DMS153 treated with DMSO at 0.1 percent for 48 hours (cell line): ENCODE measurements around the gene MPST.

Source experiments
- DNase-seq: peaks from one replicate; lab custom pipeline; 2025; ENCODE audit not compliant: unreplicated experiment; lab: John Stamatoyannopoulos, UW

MPST gene

DNA sequence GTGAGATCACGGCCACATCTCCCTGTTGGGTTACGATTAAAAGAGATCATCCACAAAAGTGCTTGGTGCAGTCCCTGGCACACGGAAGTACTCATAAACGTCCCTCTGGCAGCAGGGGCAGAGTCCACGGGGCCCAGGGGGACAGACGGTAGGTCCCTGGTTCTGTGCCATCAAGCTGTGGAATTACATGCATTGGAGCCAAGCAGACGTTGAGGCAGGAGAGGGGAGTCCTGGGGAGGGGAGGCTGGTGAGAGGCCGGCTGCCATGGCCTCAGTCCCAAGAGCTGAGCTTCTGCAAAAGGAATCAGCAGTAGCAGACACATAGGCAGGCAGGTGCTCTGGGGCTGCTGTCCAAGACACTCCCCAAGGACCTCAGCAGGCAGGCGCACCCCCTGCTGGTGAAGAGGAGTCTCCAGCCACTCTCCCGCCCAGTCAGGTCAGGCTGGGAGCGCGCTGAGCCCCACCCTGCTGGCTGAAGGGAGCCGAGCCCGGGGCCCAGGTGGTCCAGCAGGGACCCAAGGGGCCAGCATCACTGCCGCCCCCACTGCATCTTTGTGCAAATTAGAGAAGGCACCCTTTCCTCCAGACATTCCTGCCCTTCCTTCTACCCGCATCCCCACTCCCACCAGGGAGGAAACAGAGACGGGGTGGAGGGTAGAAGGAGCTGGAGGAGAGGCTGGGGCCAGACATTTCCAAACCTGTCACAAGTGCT is 24.4 kb downstream of the MPST start:
- DNase-seq: peak; percentile 71

DNA sequence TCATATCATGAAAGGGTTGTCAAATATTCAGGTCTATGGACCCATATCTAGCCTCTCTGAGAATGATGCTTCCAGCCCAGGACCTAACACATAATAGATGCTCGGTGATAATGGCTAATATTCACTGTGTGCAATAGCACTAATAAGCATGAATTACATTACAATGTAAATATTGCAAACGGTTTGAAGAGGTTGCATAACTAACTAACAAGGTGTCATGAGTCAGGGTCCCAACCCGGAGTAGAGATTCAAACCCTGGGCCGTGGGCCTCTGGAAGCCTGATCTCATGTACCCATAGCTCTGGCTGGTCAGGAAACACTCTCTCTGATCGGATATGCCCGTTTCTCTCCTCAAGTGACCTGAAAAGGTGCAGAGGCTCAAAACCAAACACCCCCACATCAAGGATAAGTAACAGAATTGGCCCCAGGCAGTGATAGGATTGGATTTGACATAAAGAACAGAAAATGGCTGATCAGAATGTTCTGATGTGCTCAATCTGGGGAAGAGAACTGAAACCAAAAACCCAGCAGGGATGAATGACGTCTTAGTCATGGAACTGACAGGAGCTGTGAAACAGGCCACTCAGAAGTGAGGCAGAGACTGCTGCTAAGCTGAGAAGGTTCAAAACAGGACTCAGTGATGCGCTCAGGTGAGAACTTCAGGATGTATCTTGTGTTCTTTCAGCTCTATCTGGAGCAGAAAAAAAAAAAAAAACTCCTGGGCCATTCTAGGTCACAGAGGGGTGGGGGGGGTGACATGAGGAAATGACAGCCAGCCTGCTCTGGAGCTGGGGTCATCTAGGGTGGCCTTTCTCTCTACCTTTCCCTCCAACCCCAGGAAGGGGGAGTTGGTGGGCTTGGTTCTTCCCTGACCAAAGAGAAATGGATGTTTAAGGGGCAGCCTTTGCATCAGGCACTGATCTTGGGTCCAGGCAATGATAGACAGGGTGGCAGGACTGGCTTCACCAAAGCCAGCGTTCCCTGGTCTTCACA is 25.4 kb downstream of the MPST start:
- no peak for DNase-seq

GRCh38 chr22:37045958-37046357 is 26.4 kb downstream of the MPST start:
- DNase-seq: no peak

- DNase-seq: no peak
Observed at GRCh38 chr22:37046589-37046988, 27.0 kb downstream of the MPST start.

- DNase-seq: no peak
Observed at GRCh38 chr22:37047006-37047405, 27.5 kb downstream of the MPST start.

DNA sequence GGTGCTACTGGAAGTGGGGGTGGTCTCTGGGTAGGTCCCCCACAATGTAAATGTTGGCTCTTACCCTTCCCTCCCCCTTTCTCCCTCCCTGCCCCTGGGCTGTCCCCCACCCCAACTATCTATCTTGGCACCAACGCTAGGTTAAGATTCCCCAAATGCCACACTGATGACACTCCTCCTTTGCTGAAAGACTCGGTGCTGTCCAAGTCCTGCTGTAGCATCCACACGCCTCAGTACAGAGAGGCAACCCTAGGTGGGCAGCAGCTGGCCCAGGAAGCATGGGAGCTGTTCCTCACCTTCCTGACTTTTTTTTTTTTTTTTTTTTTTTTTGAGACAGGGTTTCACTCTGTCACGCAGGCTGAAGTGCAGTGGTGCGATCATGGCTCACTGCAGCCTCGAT is 28.6 kb downstream of the MPST start:
- no peak for DNase-seq

GRCh38 chr22:37049224-37049623 is 29.7 kb downstream of the MPST start:
- DNase-seq: no peak

GRCh38 chr22:37050913-37051312 is 31.4 kb downstream of the MPST start:
- no peak for DNase-seq

DNA sequence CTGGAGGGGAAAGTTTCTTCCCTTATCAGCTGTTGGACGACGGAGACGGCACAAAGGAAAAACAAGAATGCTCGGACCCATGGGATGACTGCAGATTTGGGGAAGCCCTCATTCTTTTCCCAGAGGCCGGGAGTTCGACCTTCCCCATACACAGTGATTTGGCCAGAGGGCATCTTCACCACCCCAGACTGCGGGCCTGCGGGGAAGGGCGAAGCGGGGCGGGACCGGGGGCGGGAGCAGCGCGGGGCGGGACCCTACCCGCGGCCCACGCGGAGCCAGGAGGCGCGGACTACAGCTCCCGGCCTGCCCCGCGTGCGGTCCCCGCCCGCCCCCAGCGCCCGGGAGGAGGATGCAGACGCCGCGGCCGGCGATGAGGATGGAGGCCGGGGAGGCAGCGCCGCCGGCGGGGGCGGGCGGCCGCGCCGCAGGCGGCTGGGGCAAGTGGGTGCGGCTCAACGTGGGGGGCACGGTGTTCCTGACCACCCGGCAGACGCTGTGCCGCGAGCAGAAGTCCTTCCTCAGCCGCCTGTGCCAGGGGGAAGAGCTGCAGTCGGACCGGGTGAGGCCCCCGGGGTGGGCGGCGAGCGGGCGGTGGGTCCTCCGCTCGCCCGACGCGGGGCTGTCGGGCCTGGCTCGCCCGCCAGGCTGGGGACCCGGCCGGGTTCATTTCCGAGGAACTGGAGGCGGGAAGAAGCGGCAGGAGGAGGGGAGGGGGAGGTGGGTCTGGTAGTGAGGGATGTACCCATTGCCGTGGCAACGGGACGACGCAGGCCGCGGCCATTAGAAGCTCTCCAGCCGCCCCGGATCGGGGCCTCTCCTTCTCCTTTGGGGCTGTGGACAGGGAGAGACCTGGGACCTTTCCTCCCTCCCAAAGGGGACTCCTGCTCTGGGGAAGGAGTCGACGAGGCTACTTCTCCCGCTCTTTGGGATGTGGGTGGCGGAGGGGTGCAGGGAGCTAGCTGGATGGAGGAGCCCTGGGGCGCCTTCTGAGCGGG is 32.1 kb downstream of the MPST start, which contains the start of gene KCTD17:
Gene KCTD17 (plus strand): TSS at position 352 of the 995 bp plus-strand sequence. CDS start 19 bp downstream, at position 371.
- peak; percentile 32 for DNase-seq

DNA sequence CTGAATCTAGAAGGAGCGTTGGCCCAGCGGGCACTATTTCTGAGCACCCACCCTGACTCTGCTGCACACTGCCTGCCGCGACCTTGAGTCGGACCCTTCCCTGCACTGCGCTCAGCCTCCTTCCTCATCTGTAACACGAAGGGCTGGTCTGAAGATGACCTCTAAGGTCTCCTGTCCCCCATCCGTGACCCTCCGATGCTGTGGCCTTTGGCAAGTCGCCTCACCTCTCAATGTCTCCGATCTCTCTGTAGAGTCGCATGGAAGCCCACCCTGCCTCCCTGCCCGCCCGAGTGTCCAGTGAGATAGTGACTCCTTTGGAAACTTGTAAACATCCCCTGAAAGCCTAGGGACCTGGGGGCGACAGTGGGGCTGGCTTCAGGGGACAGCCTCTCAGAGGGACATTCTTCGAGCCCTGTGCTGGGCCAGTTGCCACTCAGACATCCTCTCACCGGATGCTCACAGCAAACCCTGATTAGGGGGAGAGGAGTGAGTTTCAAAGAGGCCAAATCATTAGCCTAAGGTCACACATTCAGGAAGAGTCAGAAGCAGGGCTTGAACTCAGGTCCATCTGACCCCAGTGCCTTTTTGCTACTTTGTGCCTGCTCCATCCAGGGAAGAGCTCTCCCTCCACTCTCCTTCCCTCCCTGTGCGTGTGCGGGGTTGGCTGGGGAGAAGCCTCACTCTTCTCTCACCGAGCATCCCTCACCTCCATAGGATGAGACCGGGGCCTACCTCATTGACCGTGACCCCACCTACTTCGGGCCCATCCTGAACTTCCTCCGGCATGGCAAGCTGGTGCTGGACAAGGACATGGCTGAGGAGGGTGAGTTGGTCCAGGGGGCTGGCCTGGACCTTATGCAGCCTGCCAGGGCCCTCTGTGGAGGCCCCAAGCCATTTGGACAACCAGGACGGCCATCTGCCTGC is 33.1 kb downstream of the MPST start:
- no peak for DNase-seq

DNA sequence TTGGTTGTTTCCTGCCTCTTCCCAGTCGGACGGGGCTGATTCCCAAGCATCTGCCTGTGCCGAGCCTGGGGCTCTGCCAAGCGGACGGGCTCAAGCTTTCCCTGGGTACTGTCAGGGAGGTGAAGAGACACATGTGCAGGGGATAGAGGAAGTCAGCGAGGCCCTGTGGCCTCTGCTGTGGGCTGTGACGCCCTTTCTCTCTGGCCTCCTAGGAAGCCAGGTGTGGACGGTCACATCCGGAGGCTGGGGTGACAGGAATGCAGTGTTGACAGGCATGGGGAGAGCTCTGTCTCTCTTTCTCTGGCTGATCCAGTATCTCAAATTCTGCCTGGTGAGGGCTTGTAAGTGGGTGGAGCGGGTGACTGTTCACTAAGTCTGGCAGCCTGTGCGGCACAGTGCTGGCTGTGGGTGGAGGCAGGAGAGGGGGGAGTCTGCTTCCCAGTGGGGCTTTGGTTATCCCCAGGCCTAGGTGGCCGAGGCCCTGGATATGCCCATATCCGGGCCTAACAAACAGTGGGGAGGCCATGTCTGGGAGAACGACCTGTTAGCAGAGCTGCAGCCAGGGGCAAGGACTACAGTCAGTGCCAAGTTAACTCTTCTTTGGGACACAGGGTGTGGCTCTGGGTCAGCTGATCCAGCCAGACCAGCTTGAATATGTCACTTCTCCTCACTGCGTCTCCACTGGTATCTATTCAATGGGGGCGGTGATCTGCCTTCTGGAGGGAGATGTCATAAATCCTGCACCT is 33.9 kb downstream of the MPST start:
- DNase-seq: no peak

DNA sequence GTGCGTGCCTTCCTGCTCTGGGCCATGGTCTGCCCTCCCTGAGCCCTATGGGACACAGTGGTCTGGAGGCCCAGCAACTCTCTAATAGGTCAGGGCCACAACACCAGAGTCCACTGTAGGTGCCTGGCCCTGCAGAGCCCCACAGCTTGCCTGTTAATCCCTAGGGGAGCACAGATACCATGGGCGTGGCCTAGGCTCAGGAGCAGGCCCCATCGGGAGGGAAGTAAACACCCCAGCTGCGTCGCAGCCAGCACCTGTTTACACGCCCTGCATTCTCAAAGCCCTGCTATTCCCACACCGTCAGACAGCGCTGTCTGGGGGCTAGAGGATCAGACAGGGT is 34.5 kb downstream of the MPST start:
- DNase-seq: peak; percentile 13

DNA sequence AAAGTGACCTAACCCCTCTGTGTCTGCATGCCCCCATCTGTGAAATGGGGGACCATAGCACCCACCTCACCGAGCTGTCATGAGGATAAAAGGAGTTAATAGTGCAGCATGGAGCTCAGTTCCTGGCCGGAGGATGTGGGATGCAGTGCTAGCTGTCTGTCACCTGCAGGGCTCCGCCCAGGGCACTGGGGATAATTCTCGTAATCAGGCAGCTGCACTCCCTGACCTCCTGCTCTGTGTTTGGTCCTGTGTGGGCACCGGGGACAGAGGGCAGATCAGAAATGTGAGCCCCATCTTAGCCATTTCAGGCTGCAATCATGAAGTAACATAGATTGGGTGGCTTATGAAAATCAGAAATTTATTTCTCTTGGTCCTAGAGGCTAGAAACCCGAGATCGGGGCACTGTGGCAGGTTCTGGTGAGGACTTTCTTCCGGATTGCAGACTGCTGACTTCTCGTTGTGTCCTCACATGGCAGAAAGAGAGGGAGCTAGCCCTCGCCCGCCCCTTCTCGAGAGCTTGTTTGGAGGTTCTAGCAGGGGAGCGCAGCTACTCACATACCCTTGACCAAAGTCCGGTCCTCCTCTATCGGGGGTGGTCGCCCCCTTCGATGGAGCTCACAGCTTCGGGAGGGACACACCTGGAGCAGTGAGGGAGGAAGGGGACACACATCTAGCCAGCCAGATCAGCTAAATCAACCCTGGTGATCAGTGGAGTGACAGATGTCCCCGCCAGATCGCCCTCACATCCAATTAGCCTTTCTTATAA is 35.2 kb downstream of the MPST start:
- no peak for DNase-seq

DNA sequence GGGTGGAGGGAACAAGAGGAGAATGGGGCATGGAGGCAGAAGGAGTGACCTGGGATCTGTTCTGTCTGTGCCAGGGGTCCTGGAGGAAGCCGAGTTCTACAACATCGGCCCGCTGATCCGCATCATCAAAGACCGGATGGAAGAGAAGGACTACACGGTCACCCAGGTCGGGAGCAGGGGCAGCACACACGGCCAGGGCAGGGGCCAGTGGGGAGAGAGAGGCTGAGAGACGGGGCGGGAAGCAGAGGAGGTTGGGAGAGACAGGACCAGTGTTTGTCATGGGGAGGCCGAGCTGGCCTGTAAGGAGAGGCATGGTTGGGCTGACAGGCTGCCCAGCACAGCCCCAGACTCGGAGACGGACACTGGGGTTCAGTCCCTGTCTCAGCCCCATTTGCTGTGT is 36.7 kb downstream of the MPST start:
- no peak for DNase-seq

DNA sequence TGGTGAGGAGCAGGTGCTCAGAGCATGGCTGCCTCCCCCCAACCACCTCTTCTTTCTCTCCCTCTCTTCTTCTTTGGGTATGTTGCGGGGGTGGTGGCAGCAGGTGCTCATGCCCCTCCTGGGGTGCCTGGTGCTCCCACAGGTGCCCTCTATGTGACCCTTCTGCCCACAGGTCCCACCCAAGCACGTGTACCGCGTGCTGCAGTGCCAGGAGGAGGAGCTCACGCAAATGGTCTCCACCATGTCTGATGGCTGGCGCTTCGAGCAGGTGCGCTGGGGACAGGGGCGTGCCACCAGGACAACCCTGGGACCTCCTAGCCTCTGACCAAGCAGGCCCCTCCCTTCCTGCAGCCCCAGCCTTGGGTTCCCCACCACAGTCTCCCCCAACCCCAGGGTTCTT is 37.7 kb downstream of the MPST start:
- DNase-seq: no peak

- DNase-seq: no peak
Observed at GRCh38 chr22:37057796-37058510, 38.4 kb downstream of the MPST start.

- no peak for DNase-seq
Observed at GRCh38 chr22:37058917-37059701, 39.6 kb downstream of the MPST start.
